Activated CD8-positive, alpha-beta memory T cell treated with anti-CD3 and anti-CD28 coated beads, Interleukin-2, amount 50 U/mL, for 1 hour (primary cell): ENCODE measurements around the gene KCP.

ENCODE experiments used
- DNase-seq: peaks from one replicate; pipeline ENCODE4 v3.0.0-alpha.2; 2020; ENCODE audit errors: extremely low read depth

KCP gene

DNA sequence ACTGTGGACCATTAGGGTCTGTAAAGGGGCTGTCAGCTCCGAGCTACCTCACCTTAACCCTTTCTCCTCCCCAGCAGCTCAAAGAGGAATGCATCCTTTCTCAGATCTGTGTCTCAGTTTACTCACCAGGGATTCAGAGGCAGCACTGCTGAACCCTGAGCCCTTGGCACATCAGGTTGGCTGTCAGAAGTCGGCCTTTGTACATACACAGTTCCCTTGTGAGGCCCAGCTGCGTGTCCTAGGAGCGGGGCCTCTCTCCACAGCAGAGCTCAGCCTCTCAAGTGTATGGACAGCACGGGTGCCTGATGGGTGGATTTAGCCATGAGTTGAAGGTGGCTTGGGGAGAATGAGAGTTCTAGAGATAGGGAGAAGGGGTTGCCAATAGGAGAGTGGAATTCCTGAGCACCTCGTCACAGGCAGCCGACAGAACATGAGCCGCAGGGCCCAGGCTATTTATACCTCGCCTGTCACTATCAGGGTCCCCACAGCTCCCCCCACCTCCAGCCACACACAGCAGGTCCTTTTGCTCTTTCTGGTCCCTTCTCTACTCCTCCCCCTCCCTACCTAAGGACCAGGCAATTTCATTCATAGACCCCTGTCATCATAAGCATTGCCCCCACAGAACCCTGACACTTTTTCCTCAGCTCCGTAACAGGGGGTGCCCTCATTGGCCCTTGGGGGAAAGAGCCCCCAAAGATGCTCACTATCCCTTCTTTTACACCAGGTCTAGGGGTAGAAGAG is 82.4 kb downstream of the KCP start:
- no peak for DNase-seq

DNA sequence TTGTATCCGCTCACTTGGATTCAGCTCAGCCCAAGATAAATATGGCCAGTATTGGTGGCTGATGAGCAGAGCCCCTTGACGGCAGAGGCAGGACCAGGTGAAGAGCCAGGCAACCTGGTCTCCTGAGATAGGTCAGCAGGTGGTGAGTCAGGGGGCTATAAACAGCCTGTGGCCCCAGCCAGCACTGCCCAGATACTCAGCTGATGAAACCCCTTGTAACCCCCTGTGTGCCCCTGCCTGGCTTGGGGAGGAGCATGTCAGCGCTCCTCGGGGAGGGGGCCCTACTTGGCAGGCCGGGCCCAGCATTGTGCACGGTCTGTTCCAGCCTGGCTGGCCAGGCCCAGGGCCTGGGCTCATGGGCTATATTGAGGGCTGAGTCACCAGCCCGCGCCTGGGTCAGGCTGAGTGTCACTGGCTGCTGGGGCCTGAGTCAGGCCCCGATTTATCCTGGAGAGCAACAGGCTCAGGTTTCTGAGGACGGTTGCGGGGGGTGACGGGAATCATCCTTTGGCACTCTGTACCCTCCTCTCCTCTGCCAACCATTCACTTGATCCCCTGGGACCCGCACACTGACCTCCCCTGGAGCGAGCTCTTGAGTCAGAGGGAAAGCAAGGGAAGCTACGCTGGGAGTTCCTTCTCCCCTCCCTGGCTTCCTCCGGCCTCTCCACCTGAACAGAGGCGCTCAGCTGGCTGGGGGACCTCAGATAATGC is 83.1 kb downstream of the KCP start:
- no peak for DNase-seq

DNA sequence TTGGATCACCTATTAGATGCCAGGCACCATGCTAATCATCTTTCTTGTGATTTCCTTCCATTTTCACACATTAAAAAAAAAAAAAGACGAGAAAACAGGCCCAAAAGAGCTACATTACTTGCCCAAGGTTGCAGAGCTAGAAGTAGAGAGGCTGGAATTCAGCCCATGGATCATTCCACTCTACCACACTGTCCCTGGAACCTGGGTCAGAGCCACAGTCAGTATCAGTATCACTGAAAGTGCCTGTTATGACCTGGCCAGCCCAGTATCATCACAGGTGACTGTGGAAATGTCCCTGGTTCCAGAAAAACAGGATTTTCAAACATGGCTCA is 83.6 kb downstream of the KCP start:
- DNase-seq = no peak
